Thyroid gland (tissue), 4 donors: ENCODE results near the gene AKR1C2.
"Not testable (repeated sequence)": the region's sequence is repeated elsewhere in the genome, so short reads cannot be mapped to it uniquely, and the experiment has no call there.

Source experiments
- CTCF ChIP-seq, 6 experiments: fragments of 200-600 bp in 3 of 6; fragments of 450-650 bp in 3 of 6; sonication (generic) in 3 of 6; IDR thresholded peaks; one replicate each; pipeline ENCODE4 v1.5.1; 2016 to 2019; ENCODE audit warnings: antibody characterized with exemption in 6 of 6, mild to moderate bottlenecking in 2 of 6, inconsistent platforms in 1 of 6, moderate library complexity in 1 of 6
- POLR2A ChIP-seq, 2 donors: fragments of 450-650 bp; IDR thresholded peaks; one replicate each; pipeline ENCODE4 v1.6.1; 2017; ENCODE audit warnings: antibody characterized with exemption in 2 of 2, mild to moderate bottlenecking in 2 of 2, moderate library complexity in 1 of 2

- not testable (repeated sequence) for TF ChIP-seq CTCF, POLR2A (IDR thresholded peaks at IDR 0.05)
Observed at GRCh38 chr10:5004501-5004900, 844 bp upstream of the AKR1C2 start.
